Measurements from ENCODE around the gene DYSF.
"Not testable (repeated sequence)": the region's sequence is repeated elsewhere in the genome, so short reads cannot be mapped to it uniquely, and the experiment has no call there.

DYSF gene

GRCh38 chr2:71619230-71619741 is 165.9 kb downstream of the DYSF start:
- DNase-seq: no peak

DNA sequence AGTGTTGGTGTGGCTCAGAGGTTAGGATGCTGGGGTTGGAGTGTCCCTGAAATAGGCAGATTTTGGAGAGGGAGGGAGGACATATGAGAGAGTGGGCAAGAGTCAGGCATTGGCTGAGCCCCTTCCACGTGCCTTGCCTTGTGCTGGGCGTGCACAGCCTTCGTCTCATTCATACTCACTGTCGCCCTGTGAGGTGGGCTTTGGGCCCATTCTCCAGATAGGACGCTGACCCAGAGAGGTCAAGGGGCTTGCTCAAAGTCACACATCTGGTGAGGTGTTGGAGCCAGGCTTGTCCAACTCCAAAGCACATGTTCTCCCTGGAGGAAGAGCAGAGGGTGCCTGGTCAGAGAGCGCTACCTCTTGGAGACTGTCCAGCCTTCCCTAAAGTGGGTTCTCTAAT is 166.8 kb downstream of the DYSF start:
- DNase-seq: no peak

GRCh38 chr2:71620851-71621251 is 167.5 kb downstream of the DYSF start:
- no peak for DNase-seq

- no peak for DNase-seq
Measured at GRCh38 chr2:71629273-71629672, 175.9 kb downstream of the DYSF start.

- no peak for DNase-seq
Measured at GRCh38 chr2:71629771-71630453, 176.6 kb downstream of the DYSF start.

- DNase-seq: no peak
Measured at GRCh38 chr2:71630454-71631328, 177.3 kb downstream of the DYSF start.

DNA sequence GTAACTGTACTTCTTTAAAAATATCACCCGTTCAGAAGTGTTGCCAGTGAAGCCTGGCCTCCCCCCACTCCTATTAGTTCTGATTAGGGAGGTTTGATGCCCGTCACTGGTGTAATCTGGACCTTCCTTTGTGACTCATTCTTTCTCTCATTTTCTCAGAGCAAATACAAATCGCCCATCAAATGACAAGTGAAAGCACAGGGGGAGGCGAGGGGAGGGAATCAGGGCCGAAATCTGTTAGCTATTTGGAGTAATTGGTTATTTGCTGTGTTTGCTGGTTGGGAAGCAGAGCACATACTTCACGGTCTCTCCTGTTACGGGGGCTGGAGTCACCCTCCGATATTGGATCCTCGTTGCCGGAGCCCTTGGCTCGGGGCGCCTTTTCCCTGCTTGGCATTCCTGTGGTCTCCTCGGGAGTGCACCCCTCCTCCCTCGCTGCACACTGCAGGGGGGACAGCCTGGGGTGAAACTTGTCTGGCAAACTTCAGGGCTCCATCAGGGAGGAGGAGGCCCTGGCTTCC is 178.1 kb downstream of the DYSF start:
- no peak for DNase-seq

DNA sequence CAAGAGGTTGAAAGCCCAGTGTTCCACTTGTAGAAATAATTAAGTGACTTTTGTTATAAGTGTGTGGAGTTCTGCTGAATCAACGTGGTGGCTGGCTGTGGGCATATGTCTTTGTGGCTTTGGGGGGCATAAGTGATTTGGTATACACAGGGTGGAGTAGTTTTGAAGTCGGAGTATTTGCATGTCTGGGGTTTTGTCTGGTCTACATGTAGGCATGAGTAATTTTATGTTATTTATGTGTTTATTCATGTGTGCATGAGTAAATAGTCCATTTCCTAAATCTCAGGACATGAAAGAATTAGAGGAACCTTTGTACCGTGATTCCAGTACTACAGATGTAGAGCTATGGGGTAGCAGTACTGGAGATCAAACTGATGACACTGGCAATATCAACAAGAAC is 179.7 kb downstream of the DYSF start:
- no peak for DNase-seq

DNA sequence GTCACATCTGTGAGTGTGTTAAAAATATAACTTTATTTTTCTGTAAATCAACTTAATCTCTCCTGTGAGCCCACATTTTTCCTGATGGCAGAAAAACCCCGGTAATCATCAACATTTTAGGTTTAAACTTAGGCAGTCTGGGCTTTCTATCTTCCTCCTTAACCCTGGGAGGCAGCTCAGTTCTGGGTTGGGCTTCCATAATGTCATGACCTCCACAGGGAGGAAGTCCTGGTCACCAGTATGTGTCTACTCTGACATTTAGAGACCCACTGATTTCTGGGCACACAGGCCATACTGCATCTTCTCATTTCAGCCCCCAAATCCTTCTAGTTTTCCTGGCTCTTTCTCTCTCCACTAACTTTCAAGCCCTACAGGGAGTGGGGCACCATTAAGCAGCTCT is 181.2 kb downstream of the DYSF start:
- no peak for DNase-seq

GRCh38 chr2:71635798-71636197 is 182.4 kb downstream of the DYSF start:
- DNase-seq: no peak

DNA sequence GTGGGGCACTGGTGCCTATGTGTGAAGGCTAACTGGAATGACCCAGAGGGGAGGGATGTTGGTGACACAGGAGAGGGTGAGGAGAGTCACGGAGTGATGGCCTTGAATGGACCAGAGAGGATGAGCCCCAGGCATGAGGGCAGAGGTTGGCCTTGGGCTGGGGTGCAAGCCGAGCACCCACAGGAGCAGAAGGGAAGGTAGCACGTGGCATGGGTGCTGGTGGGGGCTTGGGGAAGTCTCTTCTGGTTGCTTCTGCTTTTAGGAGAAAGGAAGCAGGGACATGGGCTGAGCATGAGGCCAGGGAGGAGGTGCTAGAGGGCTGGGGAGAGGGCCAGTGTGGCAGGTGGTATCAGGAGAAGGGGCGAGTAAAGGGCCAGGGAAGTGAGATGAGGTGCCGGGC is 183.8 kb downstream of the DYSF start:
- no peak for DNase-seq

- DNase-seq: no peak
Measured at GRCh38 chr2:71637736-71638135, 184.4 kb downstream of the DYSF start.

DNA sequence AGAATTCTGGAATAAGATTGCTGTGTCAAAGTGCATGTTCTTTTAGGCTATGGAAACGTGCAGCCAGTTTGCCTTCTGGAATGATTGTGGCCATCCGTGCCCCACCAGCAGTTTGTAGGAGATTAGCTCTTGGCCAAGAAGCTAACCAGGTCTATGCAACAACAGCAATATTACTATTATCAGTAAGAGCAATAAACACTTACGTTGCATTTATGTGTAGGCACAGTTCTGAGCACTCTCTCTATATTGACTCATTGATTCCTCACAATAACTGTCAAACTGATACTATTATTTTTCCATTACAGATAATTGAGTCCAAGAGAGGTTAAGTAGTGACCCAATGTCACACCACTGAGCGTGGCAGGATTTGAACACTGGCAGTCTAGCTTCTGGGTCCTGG is 186.4 kb downstream of the DYSF start:
- no peak for DNase-seq

- DNase-seq: no peak
Measured at GRCh38 chr2:71640489-71640888, 187.1 kb downstream of the DYSF start.

- DNase-seq: no peak
Measured at GRCh38 chr2:71643674-71644357, 190.5 kb downstream of the DYSF start.

DNA sequence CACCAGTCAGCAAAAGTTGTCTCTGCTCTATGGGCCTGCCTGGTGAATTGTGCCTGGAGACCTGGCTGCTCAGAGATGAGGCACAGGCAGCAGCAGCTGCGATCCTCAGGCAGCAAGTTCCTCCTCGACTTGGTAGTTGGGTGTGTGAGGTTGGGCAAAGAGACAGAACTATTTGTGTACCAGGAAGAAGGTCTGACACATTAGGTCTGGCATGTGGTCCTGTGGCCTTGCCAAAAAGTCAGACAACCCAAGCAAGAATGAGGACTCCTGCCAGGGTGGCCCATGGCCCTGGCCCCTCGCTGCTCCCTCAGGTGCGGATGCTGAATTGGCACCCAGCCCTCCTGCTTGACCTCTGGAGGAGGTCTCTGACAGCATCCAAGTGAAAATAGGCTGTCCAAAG is 192.7 kb downstream of the DYSF start:
- no peak for DNase-seq

DNA sequence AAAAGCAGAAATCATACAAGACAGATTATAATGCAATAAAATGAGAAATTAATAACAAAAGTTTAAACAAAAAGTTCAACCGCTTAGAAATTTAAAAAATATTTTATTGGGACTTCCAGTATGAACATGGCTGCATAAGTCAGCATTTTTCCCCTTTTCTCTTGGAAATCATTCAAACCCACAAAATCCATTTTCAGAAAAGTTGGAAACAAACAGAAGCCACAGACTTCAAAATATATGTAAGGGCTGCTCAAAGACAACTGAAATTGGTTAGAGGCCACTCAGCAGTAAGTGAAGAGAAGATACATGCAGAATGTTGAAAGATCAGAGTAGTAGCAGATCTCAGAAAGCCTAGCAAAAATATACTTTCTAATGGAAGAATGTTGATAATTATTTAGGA is 194.0 kb downstream of the DYSF start:
- DNase-seq: no peak

DNA sequence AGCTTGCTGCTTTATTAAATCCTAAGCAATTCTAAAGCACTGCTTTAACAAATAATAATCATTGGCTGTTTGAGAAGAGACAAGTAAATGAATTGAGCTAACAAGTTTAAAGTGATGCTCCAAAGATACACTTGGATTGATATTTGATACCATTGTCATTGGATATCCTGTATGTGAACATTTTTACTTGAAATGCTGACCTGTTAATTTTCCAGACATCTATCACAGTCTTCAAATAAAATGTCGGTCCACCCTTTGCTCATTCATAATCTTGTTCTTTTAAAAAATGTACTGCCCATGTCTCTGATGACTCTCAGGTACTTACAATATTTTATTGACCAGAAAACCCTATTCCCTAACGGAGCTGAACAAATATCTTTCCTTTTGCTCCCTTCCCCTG is 202.1 kb downstream of the DYSF start:
- DNase-seq: no peak

GRCh38 chr2:71658256-71658655 is 204.9 kb downstream of the DYSF start:
- DNase-seq: not testable (repeated sequence)

- DNase-seq: no peak
Measured at GRCh38 chr2:71658771-71659170, 205.4 kb downstream of the DYSF start.

GRCh38 chr2:71659868-71660518 is 206.6 kb downstream of the DYSF start:
- DNase-seq: no peak

- DNase-seq: no peak
Measured at GRCh38 chr2:71661782-71662181, 208.4 kb downstream of the DYSF start.
